GM18526 (cell line): ENCODE measurements around the gene PTRH1.

Experiments used
- POLR2A ChIP-seq: IDR thresholded peaks from 3 replicates; pipeline ENCODE4 v1.6.1; 2011; ENCODE audit not compliant: insufficient read length; ENCODE audit errors: extremely low read depth

The PTRH1 gene

GRCh38 chr9:127715470-127716337, at the start of gene PTRH1, which contains the start of gene TTC16:
Gene PTRH1, minus strand, starts transcription at chr9:127715663. Its CDS starts 24 bp downstream, at chr9:127715639.
Gene TTC16, plus strand, starts transcription at chr9:127716079. Its CDS starts 67 bp downstream, at chr9:127716146.
- peak; percentile 41 for TF ChIP-seq POLR2A

GRCh38 chr9:127763918-127764384, 48.5 kb upstream of the PTRH1 start:
- no peak for TF ChIP-seq POLR2A

GRCh38 chr9:127762111-127762676, 46.7 kb upstream of the PTRH1 start:
- TF ChIP-seq POLR2A: no peak

GRCh38 chr9:127761491-127761956, 46.1 kb upstream of the PTRH1 start:
- no peak for TF ChIP-seq POLR2A

- TF ChIP-seq POLR2A: no peak
Observed at GRCh38 chr9:127761061-127761460, 45.6 kb upstream of the PTRH1 start.

GRCh38 chr9:127758843-127759242, 43.4 kb upstream of the PTRH1 start:
- no peak for TF ChIP-seq POLR2A

- no peak for TF ChIP-seq POLR2A
Observed at GRCh38 chr9:127756233-127756632, 40.8 kb upstream of the PTRH1 start.

GRCh38 chr9:127755061-127756060, 39.9 kb upstream of the PTRH1 start:
- no peak for TF ChIP-seq POLR2A

- TF ChIP-seq POLR2A: no peak
Observed at GRCh38 chr9:127754099-127755060, 38.9 kb upstream of the PTRH1 start.

- no peak for TF ChIP-seq POLR2A
Observed at GRCh38 chr9:127753622-127754021, 38.2 kb upstream of the PTRH1 start.

GRCh38 chr9:127753148-127753547, 37.7 kb upstream of the PTRH1 start:
- no peak for TF ChIP-seq POLR2A

GRCh38 chr9:127751269-127752054, 36.0 kb upstream of the PTRH1 start:
- TF ChIP-seq POLR2A: no peak

- no peak for TF ChIP-seq POLR2A
Observed at GRCh38 chr9:127749090-127749787, 33.8 kb upstream of the PTRH1 start.
